Stimulated activated CD8-positive, alpha-beta memory T cell treated with anti-CD3 and anti-CD28 coated beads, Interleukin-4, amount 100 ng/mL, for 24 hours (primary cell): ENCODE measurements around the gene RAB38.

Experiments
- DNase-seq: peaks from one replicate; pipeline ENCODE4 v3.0.0-alpha.2; 2020; ENCODE audit warnings: low read depth

RAB38 gene

GRCh38 chr11:88174709-88175568 is at the start of gene RAB38:
Gene RAB38, minus strand, starts transcription at chr11:88175443. Its CDS starts 59 bp downstream, at chr11:88175384.
- DNase-seq: peak; percentile 42

DNA sequence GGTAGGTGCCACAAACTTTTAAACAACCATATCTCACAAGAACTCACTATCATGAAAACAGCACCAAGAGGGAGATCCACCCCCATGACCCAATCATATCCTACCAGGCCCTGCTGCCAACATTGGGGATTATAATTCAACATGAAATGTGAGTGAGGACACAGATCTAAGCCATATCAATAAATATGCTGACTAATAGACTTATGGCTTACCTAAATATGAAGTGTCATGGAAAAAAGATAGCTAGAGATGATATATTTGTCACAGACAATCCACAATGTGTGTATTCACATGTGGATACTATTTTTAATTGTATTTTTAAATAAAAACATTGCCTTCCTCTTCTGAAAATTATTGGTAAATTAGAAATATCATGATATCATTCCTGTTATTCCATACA is 38.2 kb upstream of the RAB38 start:
- no peak for DNase-seq

- DNase-seq: no peak
Observed at GRCh38 chr11:88212300-88212699, 37.1 kb upstream of the RAB38 start.

DNA sequence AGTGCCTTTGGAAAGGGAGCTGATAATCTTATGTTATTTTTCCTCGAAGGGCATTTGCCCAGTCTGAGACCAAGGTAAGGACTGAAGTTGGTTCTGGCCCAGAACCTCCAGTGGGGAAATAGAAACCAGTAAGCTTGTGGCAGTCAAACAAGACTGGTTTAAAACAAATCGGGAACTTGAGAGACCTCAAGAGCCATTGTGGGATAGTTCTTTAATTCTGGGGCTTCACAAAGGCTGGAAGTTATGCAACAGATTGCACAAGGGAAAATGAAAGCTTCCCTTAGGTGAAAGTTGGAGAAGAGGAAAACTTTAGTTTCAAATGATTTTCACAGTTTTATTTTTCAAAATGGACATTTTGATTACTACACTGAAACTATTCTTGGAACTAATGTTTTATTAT is 33.5 kb upstream of the RAB38 start:
- no peak for DNase-seq

GRCh38 chr11:88206751-88207150 is 31.5 kb upstream of the RAB38 start:
- no peak for DNase-seq

- DNase-seq: no peak
Observed at GRCh38 chr11:88204353-88204752, 29.1 kb upstream of the RAB38 start.

GRCh38 chr11:88203604-88204003 is 28.4 kb upstream of the RAB38 start:
- no peak for DNase-seq

DNA sequence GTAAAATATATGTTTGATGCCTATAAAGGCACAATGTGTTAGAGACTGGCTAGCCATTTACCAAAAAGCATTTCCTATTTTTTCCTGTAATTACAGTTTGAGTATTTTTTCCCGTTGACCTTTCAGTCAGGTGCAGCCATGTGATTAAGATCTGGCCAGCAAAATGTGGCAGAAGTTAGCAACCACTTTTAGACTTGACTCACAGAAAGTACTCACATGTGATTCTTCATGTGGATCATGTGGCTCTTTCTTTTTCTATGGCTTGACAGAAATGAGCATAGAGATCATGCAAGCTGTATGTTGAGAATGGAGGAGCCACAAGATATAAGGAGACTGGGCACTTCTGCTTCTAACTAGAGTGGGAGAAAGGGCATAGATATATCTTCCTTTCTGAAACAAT is 27.3 kb upstream of the RAB38 start:
- DNase-seq: no peak

- DNase-seq: no peak
Observed at GRCh38 chr11:88196393-88196792, 21.1 kb upstream of the RAB38 start.

GRCh38 chr11:88195908-88196307 is 20.7 kb upstream of the RAB38 start:
- no peak for DNase-seq

- DNase-seq: no peak
Observed at GRCh38 chr11:88194990-88195389, 19.7 kb upstream of the RAB38 start.

DNA sequence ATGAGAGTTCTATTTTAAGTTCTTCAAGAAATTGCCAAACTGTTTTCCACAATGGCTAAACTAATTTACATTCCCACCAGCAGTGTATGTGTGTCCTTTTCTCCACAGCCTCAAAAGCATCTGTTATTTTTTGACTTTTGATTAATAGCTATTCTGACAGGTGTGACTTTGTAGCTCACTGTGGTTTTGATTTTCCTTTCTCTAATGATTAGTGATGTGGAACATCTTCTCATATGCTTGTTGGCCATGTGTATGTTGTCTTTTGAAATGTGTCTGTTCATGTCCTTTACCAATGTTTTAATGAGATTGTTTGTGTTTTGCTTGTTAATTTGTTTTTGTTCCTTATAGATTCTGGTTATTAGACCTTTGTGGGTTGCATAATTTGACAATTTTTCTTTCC is 18.0 kb upstream of the RAB38 start:
- DNase-seq: no peak

GRCh38 chr11:88188932-88189253 is 13.7 kb upstream of the RAB38 start:
- no peak for DNase-seq

DNA sequence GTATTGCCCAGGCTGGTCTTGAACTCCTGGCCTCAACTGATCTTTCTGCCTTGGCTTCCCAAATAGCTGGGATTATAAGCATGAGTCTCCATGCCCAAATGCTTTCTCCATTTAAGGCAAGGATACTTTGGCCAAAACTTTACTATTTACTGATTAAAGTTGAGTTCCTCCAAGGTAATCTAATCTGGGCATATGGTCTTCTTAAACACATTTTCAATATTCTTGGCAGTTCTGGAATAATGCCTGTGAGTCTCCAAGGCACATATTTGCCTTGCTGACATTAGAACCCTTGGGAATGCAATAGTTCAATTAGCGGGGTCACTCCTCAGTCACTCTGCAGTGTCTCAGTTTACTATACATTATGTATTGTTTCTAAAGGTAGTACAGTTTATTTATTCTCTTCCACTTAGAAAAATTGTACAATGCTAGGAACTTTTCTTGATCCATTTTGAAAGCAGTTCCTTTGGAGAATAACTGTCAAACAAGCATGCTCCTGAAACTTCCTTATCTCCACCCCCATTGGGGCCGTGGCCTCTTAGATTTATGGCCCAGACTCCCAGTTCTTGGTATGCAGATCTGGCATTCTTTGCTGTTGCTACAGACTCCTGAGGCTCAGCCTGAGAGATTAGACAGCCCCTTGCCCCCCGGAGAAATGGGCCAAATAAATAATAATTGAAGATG is 13.1 kb upstream of the RAB38 start:
- DNase-seq: no peak

GRCh38 chr11:88183233-88183632 is 8.0 kb upstream of the RAB38 start:
- no peak for DNase-seq

DNA sequence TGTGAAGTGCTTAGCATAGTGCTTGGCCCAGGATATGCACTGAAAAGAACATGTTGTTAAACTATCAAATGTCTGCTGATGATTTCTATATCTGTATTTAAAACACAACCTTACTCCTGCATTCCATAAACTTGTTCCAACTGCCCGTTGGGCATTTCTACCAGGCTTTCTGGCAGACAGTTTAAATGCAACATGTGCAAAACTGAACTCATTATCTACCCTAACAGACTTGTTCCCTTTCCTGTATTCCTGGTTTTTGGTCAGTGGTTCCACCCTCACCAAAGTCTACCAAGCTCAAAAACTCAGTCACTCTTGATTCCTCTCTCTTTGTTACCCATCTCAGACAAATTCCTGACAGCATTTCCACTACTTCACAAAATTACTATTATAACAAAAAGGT is 6.5 kb upstream of the RAB38 start:
- no peak for DNase-seq

GRCh38 chr11:88179971-88180629 is 4.9 kb upstream of the RAB38 start:
- no peak for DNase-seq

DNA sequence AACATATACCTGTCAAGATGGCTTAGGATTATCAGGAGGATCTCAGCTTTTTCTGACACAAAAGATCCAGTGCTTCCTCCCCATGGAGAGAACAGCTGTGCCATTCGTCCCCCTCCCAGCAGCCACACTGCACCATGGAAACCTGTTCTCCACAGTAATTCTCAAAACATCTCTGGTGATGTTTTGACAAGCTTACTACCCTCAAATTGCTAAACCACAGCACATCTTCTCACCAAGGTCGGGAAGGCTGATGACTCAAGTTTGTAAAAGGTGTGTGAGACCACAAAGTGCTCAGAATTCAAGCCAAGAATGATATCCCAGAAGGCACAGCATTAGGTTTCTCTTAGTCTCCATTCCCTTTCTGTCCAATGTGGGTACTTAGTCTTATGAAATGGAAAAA is 3.9 kb upstream of the RAB38 start:
- DNase-seq: no peak

- DNase-seq: no peak
Observed at GRCh38 chr11:88178191-88178590, 2.9 kb upstream of the RAB38 start.

- DNase-seq: no peak
Observed at GRCh38 chr11:88175569-88176075, 379 bp upstream of the RAB38 start.

DNA sequence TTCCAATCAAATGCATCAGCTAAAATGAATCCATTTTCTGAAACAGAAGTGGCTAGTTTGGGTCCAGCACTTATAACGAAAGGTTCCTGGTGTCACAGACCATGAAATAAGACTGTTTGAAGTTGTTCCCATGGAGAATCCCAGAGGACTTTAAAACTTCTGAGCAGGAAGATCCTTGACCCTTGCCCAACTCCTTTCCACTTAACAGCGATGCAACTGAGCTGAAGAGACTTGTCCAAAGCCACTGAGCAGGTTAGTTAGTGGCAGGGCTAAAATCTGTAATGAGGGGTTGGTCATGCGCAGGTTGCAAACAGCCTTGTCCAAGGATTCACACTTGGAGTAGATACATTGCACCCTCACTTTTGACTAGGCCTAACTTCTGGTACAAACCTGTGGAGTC is 1.3 kb downstream of the RAB38 start:
- no peak for DNase-seq

DNA sequence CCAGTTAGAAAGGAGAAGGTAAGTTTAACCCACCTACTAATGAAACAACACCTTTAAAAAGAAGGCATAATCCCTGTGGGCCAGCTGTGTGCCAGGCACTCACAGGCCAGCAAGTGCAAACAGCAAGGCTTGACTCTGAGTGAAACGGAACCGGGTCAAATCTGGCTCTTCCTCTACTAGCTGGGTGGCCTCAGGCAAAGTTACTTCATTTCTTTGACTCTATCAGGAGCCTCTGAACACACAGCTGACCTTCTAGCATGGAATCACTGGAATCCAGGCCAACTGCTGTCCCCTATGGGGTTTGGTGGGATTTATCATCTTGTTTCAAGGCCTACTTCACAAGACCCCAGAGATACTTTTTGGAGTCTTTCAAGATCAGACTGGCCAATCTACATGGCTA is 3.3 kb downstream of the RAB38 start:
- DNase-seq: no peak

- DNase-seq: no peak
Observed at GRCh38 chr11:88170673-88171072, 4.6 kb downstream of the RAB38 start.
